Measurements from ENCODE around the gene FABP3. TPM values are rescaled to one million over a fixed set of nuclear protein-coding genes. Genes with fewer than 3 reads are reported as not detected.

FABP3 gene
- total RNA-seq, 4 donors from 2014 or later = 886 to 2,424 (median 1,240) TPM

- intact Hi-C loops (cut with DNase I; ENCODE audit: low total_unique reads) = loop anchor here (1.0 to 10.0 kb wide), 5 partner anchors 9 to 1652 kb away; partner anchors contain the start of gene SERINC2
Measured at GRCh38 chr1:31372751-31373055, 173 bp downstream of the FABP3 start.

GRCh38 chr1:31372051-31372450, 825 bp downstream of the FABP3 start:
- TF ChIP-seq POLR2A (IDR thresholded peaks at IDR 0.05) = no peak
- TF ChIP-seq CTCF (IDR thresholded peaks at IDR 0.05 in 4 of 5, conservative IDR thresholded peaks at IDR 0.05 in 1 of 5) = no peak
- H3K36me3 ChIP-seq = peaks cover 0 to 20% of the 10 kb centered on the region in 2 donors
- intact Hi-C loops (cut with DNase I; ENCODE audit: low total_unique reads) = loop anchor here (2.0 to 10.0 kb wide), 4 partner anchors 41 to 1653 kb away; partner anchors contain the start of gene SERINC2
- peaks cover 56 to 72% of the 10 kb centered on the region in 2 donors for H3K4me1 ChIP-seq
- peak overlapping the region; percentile 99 to 100 (median 99) for H3K27ac ChIP-seq
- no peaks in the 10 kb centered on the region for H3K27me3 ChIP-seq
- in situ Hi-C loops (cut with MboI; ENCODE audit: low sequenced_read_pairs in 4 of 4) = no loop called here
- no peaks in the 10 kb centered on the region for H3K9me3 ChIP-seq
- ATAC-seq = peak; percentile 9 to 20
- peak in 1 of 2 donors; percentile 64 for DNase-seq
- H3K4me3 ChIP-seq = peak overlapping the region; percentile 58 to 72 (median 70)

More at GRCh38 chr1:31372751-31373055, 173 bp downstream of the FABP3 start:
- peak overlapping the region; percentile 58 to 72 (median 70) for H3K4me3 ChIP-seq
- TF ChIP-seq CTCF (IDR thresholded peaks at IDR 0.05 in 4 of 5, conservative IDR thresholded peaks at IDR 0.05 in 1 of 5) (peak in 1 of 5 experiments; percentile 5), POLR2A (IDR thresholded peaks at IDR 0.05) (peak; percentile 91 to 94)
- peaks cover 0 to 14% of the 10 kb centered on the region in 2 donors for H3K36me3 ChIP-seq
- H3K27me3 ChIP-seq = no peaks in the 10 kb centered on the region
- ATAC-seq (no peak), DNase-seq (no peak)
- H3K27ac ChIP-seq = peak overlapping the region; percentile 99 to 100 (median 99)
- no peaks in the 10 kb centered on the region for H3K9me3 ChIP-seq
- in situ Hi-C loops (cut with MboI; ENCODE audit: low sequenced_read_pairs in 4 of 4) = no loop called here
- H3K4me1 ChIP-seq = peaks cover 51 to 66% of the 10 kb centered on the region in 2 donors

DNA sequence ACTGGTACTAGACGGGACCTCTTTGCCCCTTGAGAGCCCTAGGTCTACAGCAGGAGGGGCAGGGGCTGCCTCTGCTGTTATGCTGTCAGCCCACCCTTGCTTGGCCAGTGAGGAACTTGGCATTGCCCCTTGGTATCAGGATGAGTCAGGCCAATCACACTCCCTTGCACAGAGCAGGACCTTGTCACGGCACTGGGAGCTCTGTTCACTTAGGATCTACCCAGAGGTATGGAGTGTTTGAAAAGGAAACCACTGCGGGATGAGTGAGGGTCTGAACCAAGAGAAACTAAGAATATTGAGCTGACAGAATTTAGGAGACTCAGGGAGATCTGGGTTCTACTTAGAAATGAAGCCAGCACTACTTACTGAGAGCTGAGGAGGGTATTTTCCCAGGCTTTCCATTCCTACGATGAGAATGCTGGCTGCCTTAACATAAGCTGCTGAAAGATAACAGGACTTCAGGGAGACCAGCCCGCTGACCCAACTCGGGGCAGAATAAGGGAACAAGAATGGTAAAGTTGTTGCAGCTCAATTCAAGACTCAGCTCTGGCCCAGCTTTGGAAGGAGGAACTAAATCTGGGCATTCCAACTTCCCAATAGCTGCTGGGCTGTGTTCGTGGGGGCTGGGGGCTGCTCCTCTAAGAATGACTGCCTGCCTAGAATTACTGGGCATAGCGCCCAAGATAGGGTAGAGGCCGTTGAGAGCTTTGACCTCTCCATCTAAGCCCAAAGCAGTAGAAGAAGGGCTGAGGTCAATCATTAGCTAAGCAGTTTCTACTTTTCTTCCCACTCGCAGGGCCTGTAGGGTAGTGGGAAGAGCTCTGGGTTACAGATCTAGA, 1.5 kb downstream of the FABP3 start:
- Histone ChIP-seq H3K4me1 (peaks cover 62 to 76% of the 10 kb centered on the region in 2 donors), H3K9me3 (no peaks in the 10 kb centered on the region), H3K4me3 (peak overlapping the region; percentile 58 to 72 (median 70)), H3K27me3 (no peaks in the 10 kb centered on the region), H3K27ac (peak overlapping the region; percentile 99 to 100 (median 99)), H3K36me3 (peaks cover 0 to 28% of the 10 kb centered on the region in 2 donors)
- intact Hi-C loops (cut with DNase I; ENCODE audit: low total_unique reads) (loop anchor here (5.0 to 10.0 kb wide), 2 partner anchors 844 to 1653 kb away; no protein-coding TSS in a partner anchor), in situ Hi-C loops (cut with MboI; ENCODE audit: low sequenced_read_pairs in 4 of 4) (no loop called here)
- ATAC-seq (no peak), DNase-seq (peak in 1 of 2 donors; percentile 60)
- TF ChIP-seq CTCF (IDR thresholded peaks at IDR 0.05 in 4 of 5, conservative IDR thresholded peaks at IDR 0.05 in 1 of 5) (no peak), POLR2A (IDR thresholded peaks at IDR 0.05) (peak; percentile 53 to 58)

- H3K4me3 ChIP-seq = peak overlapping the region; percentile 58 to 72 (median 70)
- ATAC-seq (no peak), DNase-seq (no peak)
- TF ChIP-seq CTCF (IDR thresholded peaks at IDR 0.05 in 4 of 5, conservative IDR thresholded peaks at IDR 0.05 in 1 of 5) = no peak
- no peak for TF ChIP-seq POLR2A (IDR thresholded peaks at IDR 0.05)
- H3K9me3 ChIP-seq = no peaks in the 10 kb centered on the region
- H3K27ac ChIP-seq = peak overlapping the region; percentile 99 to 100 (median 99)
- peaks cover 0 to 35% of the 10 kb centered on the region in 2 donors for H3K36me3 ChIP-seq
- intact Hi-C loops (cut with DNase I; ENCODE audit: low total_unique reads) = loop anchor here (5.0 to 10.0 kb wide), 2 partner anchors 843 to 1654 kb away; no protein-coding TSS in a partner anchor
- in situ Hi-C loops (cut with MboI; ENCODE audit: low sequenced_read_pairs in 4 of 4) = no loop called here
- peaks cover 66 to 79% of the 10 kb centered on the region in 2 donors for H3K4me1 ChIP-seq
- no peaks in the 10 kb centered on the region for H3K27me3 ChIP-seq
Measured at GRCh38 chr1:31370565-31370964, 2.3 kb downstream of the FABP3 start.
